Astrocyte (in vitro differentiated cells and primary cell): ENCODE measurements around the gene OTOL1. TPM values are rescaled to one million over a fixed set of nuclear protein-coding genes. Genes with fewer than 3 reads are reported as not detected.

Experiments
- DNase-seq: peaks from one replicate; pipeline ENCODE4 v3.0.0-alpha.2; 2010; ENCODE audit warnings: low read depth
- FAIRE-seq: peaks from 2 replicates; lab custom pipeline; 2011; peaks lifted over from hg19 to GRCh38; lab: Jason Lieb, UNC
- H2AFZ ChIP-seq: 2 replicates; pipeline ENCODE4 v1.6.0; 2012; ENCODE audit warnings: low read depth, low read length, inconsistent platforms
- H3K27ac ChIP-seq: 2 replicates; pipeline ENCODE4 v1.5.1; 2011; ENCODE audit warnings: low read depth, low read length, inconsistent platforms
- H3K27me3 ChIP-seq: 2 replicates; pipeline ENCODE4 v1.6.0; 2011; ENCODE audit warnings: low read length, inconsistent platforms; ENCODE audit not compliant: insufficient read depth
- H3K36me3 ChIP-seq: 2 replicates; pipeline ENCODE4 v1.5.1; 2011; ENCODE audit warnings: low read length, inconsistent platforms; ENCODE audit not compliant: insufficient read depth
- H3K4me1 ChIP-seq: 2 replicates; pipeline ENCODE4 v1.5.1; 2011; ENCODE audit warnings: low read length, inconsistent platforms; ENCODE audit not compliant: insufficient read depth
- H3K4me2 ChIP-seq: 2 replicates; pipeline ENCODE4 v1.6.0; 2012; ENCODE audit warnings: low read length, inconsistent platforms
- H3K4me3 ChIP-seq: 2 replicates; pipeline ENCODE4 v1.5.1; 2011; ENCODE audit warnings: low read depth, mild to moderate bottlenecking, low read length, inconsistent platforms; ENCODE audit not compliant: insufficient read depth
- H3K79me2 ChIP-seq: 2 replicates; pipeline ENCODE4 v1.6.0; 2012; ENCODE audit warnings: mild to moderate bottlenecking, low read length, inconsistent platforms; ENCODE audit not compliant: insufficient read depth
- H3K9ac ChIP-seq: 2 replicates; pipeline ENCODE4 v1.6.0; 2012; ENCODE audit warnings: mild to moderate bottlenecking, low read length, inconsistent platforms
- H3K9me3 ChIP-seq: 2 replicates; pipeline ENCODE4 v1.5.1; 2012; ENCODE audit warnings: low read depth, mild to moderate bottlenecking, low read length, inconsistent platforms; ENCODE audit not compliant: insufficient read depth
- H4K20me1 ChIP-seq: 2 replicates; pipeline ENCODE4 v1.6.0; 2012; ENCODE audit warnings: low read length, inconsistent platforms; ENCODE audit not compliant: insufficient read depth
- H3K27ac Mint-ChIP-seq: one replicate; pipeline ENCODE4 v1.8.0; 2021; ENCODE audit warnings: mild to moderate bottlenecking, mixed read lengths; ENCODE audit not compliant: unreplicated experiment
- H3K27me3 Mint-ChIP-seq: one replicate; pipeline ENCODE4 v1.8.0; 2021; ENCODE audit warnings: low read depth, mixed read lengths; ENCODE audit not compliant: unreplicated experiment
- H3K36me3 Mint-ChIP-seq: one replicate; pipeline ENCODE4 v1.8.0; 2021; ENCODE audit warnings: low read depth, mixed read lengths; ENCODE audit not compliant: unreplicated experiment
- H3K4me1 Mint-ChIP-seq: one replicate; pipeline ENCODE4 v1.8.0; 2021; ENCODE audit warnings: low read depth, mixed read lengths; ENCODE audit not compliant: unreplicated experiment
- H3K4me3 Mint-ChIP-seq: one replicate; pipeline ENCODE4 v1.8.0; 2021; ENCODE audit warnings: mild to moderate bottlenecking, moderate library complexity, mixed read lengths; ENCODE audit not compliant: unreplicated experiment
- H3K9me3 Mint-ChIP-seq: one replicate; pipeline ENCODE4 v1.8.0; 2021; ENCODE audit warnings: mild to moderate bottlenecking, mixed read lengths; ENCODE audit not compliant: unreplicated experiment
- EZH2 ChIP-seq: IDR thresholded peaks from 2 replicates; pipeline ENCODE4 v1.6.1; 2012; ENCODE audit warnings: mild to moderate bottlenecking, low read length, inconsistent platforms; ENCODE audit not compliant: insufficient read depth
- total RNA-seq: library from RNA; stranded (reverse); gene quantifications from 2 replicates; pipeline ENCODE4 v1.2.1, GENCODE V29; 2021
- TF ChIP-seq, protein P1 (sequence below): IDR thresholded peaks from 2 replicates; pipeline ENCODE4 v1.5.1; 2011; ENCODE audit warnings: low read depth, mild to moderate bottlenecking, inconsistent platforms, low read length, moderate library complexity; ENCODE audit not compliant: insufficient read depth

OTOL1 gene
- total RNA-seq, 1 donor from 2014 or later, result not detected

DNA sequence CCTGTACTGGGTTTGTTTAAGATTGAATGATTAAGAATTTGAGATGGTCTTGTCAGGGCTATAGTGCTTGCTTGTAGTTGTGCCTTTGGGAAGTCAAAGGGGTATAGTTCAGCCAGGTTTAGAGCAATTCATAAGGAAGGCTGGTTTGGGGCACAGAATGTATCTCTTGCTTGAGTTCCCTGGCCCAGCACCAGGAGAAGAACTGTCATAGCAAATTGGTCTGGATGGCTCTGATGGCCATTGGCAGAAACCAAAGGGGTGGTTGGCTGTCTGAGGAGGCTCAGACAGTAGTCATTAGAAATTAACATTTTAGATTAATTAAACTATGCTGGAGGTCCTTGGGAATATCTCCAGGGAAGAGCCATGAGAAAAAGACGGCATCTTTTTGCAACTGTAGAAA, 25.4 kb upstream of the OTOL1 start:
- TF ChIP-seq, protein P1, sequence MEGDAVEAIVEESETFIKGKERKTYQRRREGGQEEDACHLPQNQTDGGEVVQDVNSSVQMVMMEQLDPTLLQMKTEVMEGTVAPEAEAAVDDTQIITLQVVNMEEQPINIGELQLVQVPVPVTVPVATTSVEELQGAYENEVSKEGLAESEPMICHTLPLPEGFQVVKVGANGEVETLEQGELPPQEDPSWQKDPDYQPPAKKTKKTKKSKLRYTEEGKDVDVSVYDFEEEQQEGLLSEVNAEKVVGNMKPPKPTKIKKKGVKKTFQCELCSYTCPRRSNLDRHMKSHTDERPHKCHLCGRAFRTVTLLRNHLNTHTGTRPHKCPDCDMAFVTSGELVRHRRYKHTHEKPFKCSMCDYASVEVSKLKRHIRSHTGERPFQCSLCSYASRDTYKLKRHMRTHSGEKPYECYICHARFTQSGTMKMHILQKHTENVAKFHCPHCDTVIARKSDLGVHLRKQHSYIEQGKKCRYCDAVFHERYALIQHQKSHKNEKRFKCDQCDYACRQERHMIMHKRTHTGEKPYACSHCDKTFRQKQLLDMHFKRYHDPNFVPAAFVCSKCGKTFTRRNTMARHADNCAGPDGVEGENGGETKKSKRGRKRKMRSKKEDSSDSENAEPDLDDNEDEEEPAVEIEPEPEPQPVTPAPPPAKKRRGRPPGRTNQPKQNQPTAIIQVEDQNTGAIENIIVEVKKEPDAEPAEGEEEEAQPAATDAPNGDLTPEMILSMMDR, result no peak
- H3K27me3 ChIP-seq, result no peaks in the 10 kb centered on the region
- H3K27me3 Mint-ChIP-seq, result no peaks in the 10 kb centered on the region
- FAIRE-seq, result no peak
- no peak overlapping the region for H3K4me3 ChIP-seq
- no peak overlapping the region for H3K9ac ChIP-seq
- H3K4me1 Mint-ChIP-seq, result peaks cover 4% of the 10 kb centered on the region
- H3K27ac ChIP-seq, result no peak overlapping the region
- H3K4me2 ChIP-seq, result no peak overlapping the region
- no peaks in the 10 kb centered on the region for H3K9me3 Mint-ChIP-seq
- H3K36me3 ChIP-seq, result no peaks in the 10 kb centered on the region
- no peaks in the 10 kb centered on the region for H3K9me3 ChIP-seq
- no peaks in the 10 kb centered on the region for H4K20me1 ChIP-seq
- no peak for DNase-seq
- no peaks in the 10 kb centered on the region for H3K36me3 Mint-ChIP-seq
- no peaks in the 10 kb centered on the region for H3K4me1 ChIP-seq
- no peak overlapping the region for H2AFZ ChIP-seq
- no peak overlapping the region for H3K4me3 Mint-ChIP-seq
- no peak overlapping the region for H3K27ac Mint-ChIP-seq
- no peaks in the 10 kb centered on the region for H3K79me2 ChIP-seq

DNA sequence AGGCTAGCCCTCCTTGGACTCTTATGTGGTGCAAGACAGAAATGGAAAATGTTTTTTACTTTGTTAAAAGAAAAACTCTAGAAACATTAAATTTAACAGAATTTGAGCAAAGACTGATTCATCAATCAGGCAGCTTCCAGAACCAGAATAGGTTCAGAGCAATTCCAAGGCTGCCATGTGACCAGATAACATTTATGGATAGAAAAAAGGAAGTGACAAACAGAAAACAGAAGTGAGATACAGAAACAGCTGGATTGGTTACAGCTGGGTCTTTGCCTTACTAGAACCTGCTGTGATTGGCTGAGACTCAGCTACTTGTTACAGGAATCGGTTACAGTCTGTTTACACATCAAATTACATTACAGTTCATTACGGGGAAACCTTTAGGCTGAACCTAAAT, 22.5 kb upstream of the OTOL1 start:
- Histone ChIP-seq H3K36me3 (no peaks in the 10 kb centered on the region), H3K4me2 (no peak overlapping the region), H3K27ac (no peak overlapping the region), H4K20me1 (no peaks in the 10 kb centered on the region), H3K27me3 (no peaks in the 10 kb centered on the region), H3K9me3 (no peaks in the 10 kb centered on the region), H3K4me3 (no peak overlapping the region), H3K9ac (no peak overlapping the region), H2AFZ (no peak overlapping the region), H3K4me1 (no peaks in the 10 kb centered on the region), H3K79me2 (no peaks in the 10 kb centered on the region)
- no peak for FAIRE-seq
- no peak for DNase-seq
- H3K27ac Mint-ChIP-seq, result no peak overlapping the region
- no peaks in the 10 kb centered on the region for H3K36me3 Mint-ChIP-seq
- H3K27me3 Mint-ChIP-seq, result no peaks in the 10 kb centered on the region
- no peaks in the 10 kb centered on the region for H3K9me3 Mint-ChIP-seq
- H3K4me3 Mint-ChIP-seq, result no peak overlapping the region
- TF ChIP-seq, protein P1, result no peak
- no peak for TF ChIP-seq EZH2
- H3K4me1 Mint-ChIP-seq, result peaks cover 7% of the 10 kb centered on the region

DNA sequence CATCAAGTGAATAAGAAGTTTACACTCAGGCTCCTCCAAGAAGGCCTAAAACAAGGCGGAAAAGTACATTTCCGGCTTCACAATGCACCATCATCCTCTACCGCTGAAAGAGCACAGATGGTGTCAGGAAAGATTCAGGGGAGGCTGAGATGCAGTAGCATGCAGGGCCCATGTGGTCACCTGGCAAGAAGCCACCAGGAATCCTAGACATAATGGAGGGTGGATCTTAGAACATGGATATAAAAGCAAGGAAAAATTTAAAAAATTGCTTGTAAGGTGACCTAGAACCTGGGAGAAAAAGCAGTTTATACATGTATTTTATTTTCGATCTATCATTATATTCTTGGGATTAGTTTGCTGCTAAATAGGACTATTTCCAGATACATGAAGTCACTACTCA, 21.9 kb upstream of the OTOL1 start:
- peaks cover 7% of the 10 kb centered on the region for H3K4me1 Mint-ChIP-seq
- FAIRE-seq (no peak), DNase-seq (no peak)
- Histone ChIP-seq H2AFZ (no peak overlapping the region), H3K9me3 (no peaks in the 10 kb centered on the region), H4K20me1 (no peaks in the 10 kb centered on the region), H3K4me1 (no peaks in the 10 kb centered on the region), H3K4me3 (no peak overlapping the region), H3K9ac (no peak overlapping the region), H3K27me3 (no peaks in the 10 kb centered on the region), H3K36me3 (no peaks in the 10 kb centered on the region), H3K27ac (no peak overlapping the region), H3K79me2 (no peaks in the 10 kb centered on the region), H3K4me2 (no peak overlapping the region)
- H3K9me3 Mint-ChIP-seq, result no peaks in the 10 kb centered on the region
- TF ChIP-seq, protein P1, result no peak
- no peak for TF ChIP-seq EZH2
- H3K4me3 Mint-ChIP-seq, result no peak overlapping the region
- no peaks in the 10 kb centered on the region for H3K27me3 Mint-ChIP-seq
- H3K27ac Mint-ChIP-seq, result no peak overlapping the region
- no peaks in the 10 kb centered on the region for H3K36me3 Mint-ChIP-seq
